ENCODE data around the gene MRTFB. TPM values are rescaled to one million over a fixed set of nuclear protein-coding genes. Genes with fewer than 3 reads are reported as not detected.

MRTFB gene
- total and polyA plus RNA-seq, 9 donors, result 7.2 to 45.6 (median 36.6) TPM

DNA sequence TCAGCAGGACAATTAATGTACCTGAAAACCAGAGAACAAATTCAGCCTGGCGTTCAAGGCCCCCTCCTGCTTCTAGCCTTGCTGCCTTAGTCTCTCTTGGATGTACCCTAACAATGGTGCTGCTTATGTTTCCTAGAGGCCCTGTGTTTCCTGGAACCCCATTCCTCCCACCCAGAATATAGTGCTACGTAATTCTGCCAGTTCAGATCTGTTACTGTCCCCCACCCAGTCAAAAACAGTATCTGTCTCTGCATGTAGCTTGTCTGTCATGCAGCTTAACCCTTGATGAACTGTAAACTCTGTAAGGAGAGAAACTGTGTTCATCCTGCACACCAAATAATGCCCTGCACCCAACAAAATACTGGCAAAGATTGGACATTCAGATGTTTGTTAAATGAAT lies 6.8 kb downstream of the MRTFB start:
- WGBS, 3 donors, result 93 to 94% (median 94%) methylated on average over 2 of the region's 2 CpGs
- intact Hi-C loops (cut with DNase I), result no loop called here
- no peak overlapping the region for H3K27ac ChIP-seq

DNA sequence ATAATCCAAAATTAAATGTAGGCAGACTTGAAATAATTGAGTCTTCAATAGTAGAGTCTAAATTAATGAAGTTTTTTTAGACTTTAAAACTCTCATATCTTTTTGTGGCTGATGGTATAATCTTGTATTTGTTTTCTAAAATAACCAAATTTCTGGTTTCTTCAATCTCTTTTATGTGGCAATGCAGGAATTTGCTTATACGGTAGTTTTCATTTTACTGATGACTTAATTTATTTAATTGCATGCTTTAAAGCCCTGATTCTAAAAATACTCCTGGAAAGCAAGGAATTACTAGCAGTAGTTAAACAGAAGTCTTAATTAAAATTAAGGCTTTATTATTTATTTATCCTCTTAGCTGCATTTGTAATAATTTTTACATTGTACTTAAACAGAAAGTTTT lies 15.4 kb downstream of the MRTFB start:
- no peaks in the 10 kb centered on the region for H3K36me3 ChIP-seq
- no peak for DNase-seq
- intact Hi-C loops (cut with DNase I), result no loop called here
- H3K9me3 ChIP-seq, result no peaks in the 10 kb centered on the region
- no peak overlapping the region for H3K4me3 ChIP-seq
- WGBS, 3 donors, result 48 to 66% (median 61%) methylated on average over 1 of the region's 1 CpG
- peaks cover 4% of the 10 kb centered on the region for H3K4me1 ChIP-seq (ENCODE audit: insufficient read depth)
- TF ChIP-seq, protein P1, sequence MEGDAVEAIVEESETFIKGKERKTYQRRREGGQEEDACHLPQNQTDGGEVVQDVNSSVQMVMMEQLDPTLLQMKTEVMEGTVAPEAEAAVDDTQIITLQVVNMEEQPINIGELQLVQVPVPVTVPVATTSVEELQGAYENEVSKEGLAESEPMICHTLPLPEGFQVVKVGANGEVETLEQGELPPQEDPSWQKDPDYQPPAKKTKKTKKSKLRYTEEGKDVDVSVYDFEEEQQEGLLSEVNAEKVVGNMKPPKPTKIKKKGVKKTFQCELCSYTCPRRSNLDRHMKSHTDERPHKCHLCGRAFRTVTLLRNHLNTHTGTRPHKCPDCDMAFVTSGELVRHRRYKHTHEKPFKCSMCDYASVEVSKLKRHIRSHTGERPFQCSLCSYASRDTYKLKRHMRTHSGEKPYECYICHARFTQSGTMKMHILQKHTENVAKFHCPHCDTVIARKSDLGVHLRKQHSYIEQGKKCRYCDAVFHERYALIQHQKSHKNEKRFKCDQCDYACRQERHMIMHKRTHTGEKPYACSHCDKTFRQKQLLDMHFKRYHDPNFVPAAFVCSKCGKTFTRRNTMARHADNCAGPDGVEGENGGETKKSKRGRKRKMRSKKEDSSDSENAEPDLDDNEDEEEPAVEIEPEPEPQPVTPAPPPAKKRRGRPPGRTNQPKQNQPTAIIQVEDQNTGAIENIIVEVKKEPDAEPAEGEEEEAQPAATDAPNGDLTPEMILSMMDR (IDR thresholded peaks at IDR 0.05), result no peak
- TF ChIP-seq EP300 (IDR thresholded peaks at IDR 0.05) (no peak), POLR2A (IDR thresholded peaks at IDR 0.05) (no peak)
- H3K27me3 ChIP-seq, result no peaks in the 10 kb centered on the region
- no peak overlapping the region for H3K27ac ChIP-seq

More for the DNA sequence above, 6.8 kb downstream of the MRTFB start:
- no peaks in the 10 kb centered on the region for H3K4me1 ChIP-seq (ENCODE audit: insufficient read depth)
- no peak overlapping the region for H3K4me3 ChIP-seq
- no peaks in the 10 kb centered on the region for H3K27me3 ChIP-seq
- no peaks in the 10 kb centered on the region for H3K36me3 ChIP-seq
- no peak for TF ChIP-seq POLR2A (IDR thresholded peaks at IDR 0.05)
- no peak for TF ChIP-seq EP300 (IDR thresholded peaks at IDR 0.05)
- TF ChIP-seq, protein P1 (IDR thresholded peaks at IDR 0.05), result no peak
- DNase-seq, result no peak
- no peaks in the 10 kb centered on the region for H3K9me3 ChIP-seq

DNA sequence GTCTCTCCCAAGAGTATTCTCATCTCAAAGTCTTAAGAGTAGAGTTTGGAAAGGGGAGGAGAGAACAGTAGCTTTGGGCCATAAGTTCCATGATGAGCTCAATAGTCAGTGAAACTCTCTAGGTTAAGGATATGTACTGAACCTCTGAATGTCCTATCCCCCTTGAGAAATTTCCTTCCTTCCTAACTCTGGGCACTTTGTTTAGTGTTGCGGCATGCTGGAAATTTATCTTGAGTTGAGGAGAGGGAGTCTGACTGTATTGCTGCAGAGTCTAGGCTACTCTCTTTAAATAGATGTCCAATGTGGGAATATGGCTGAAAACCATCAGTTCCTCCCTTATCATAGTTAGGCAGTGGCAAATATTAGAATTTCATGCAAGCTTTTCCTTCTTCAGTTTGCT lies 16.1 kb downstream of the MRTFB start:
- intact Hi-C loops (cut with DNase I), result no loop called here
- Histone ChIP-seq H3K27ac (no peak overlapping the region), H3K9me3 (no peaks in the 10 kb centered on the region)

DNA sequence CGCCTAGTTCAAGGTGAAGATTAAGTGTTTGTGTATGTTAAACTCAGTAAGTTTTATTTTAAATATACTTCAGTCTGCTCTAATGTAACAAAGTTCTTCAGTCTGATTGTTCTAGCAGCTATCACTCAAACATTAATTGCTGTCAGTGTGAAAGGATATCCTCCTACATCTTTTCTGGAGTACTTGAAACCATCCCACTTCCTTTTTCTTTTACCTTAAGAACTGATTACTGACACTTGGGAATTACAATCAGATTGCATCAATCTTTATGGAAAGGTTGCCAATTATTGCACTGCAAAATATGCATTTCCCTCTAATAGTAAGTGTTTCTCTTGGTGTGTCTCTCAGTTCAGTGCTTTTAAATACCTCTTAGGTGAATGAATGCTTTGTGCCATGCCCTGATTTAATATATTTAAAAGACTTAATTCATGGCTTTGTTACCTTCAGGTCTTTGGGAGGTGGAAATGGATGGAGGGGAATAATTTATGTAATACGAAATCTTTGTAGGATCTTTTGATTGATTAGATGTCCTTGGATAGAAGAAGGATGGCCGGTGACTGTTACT lies 16.6 kb downstream of the MRTFB start:
- Histone ChIP-seq H3K4me3 (no peak overlapping the region), H3K27ac (no peak overlapping the region), H3K9me3 (no peaks in the 10 kb centered on the region), H3K36me3 (no peaks in the 10 kb centered on the region), H3K4me1 (ENCODE audit: insufficient read depth) (peaks cover 4% of the 10 kb centered on the region), H3K27me3 (no peaks in the 10 kb centered on the region)
- intact Hi-C loops (cut with DNase I), result no loop called here
- no peak for DNase-seq
- TF ChIP-seq POLR2A (IDR thresholded peaks at IDR 0.05) (no peak), EP300 (IDR thresholded peaks at IDR 0.05) (no peak)
- TF ChIP-seq, protein P1 (IDR thresholded peaks at IDR 0.05), result no peak
- 88 to 92% (median 89%) methylated on average over 3 of the region's 3 CpGs for WGBS, 3 donors

More for the DNA sequence above, 16.1 kb downstream of the MRTFB start:
- TF ChIP-seq EP300 (IDR thresholded peaks at IDR 0.05) (no peak), POLR2A (IDR thresholded peaks at IDR 0.05) (no peak)
- TF ChIP-seq, protein P1 (IDR thresholded peaks at IDR 0.05), result no peak
- Histone ChIP-seq H3K27me3 (no peaks in the 10 kb centered on the region), H3K36me3 (no peaks in the 10 kb centered on the region), H3K4me1 (ENCODE audit: insufficient read depth) (peaks cover 4% of the 10 kb centered on the region), H3K4me3 (no peak overlapping the region)
- WGBS, 3 donors, result 80 to 90% (median 88%) methylated on average over 1 of the region's 1 CpG
- no peak for DNase-seq
